Hepatocyte (in vitro differentiated cells): Measurements from ENCODE around the gene VAMP2. TPM values are rescaled to one million over a fixed set of nuclear protein-coding genes. Genes with fewer than 3 reads are reported as not detected.
A peak's percentile ranks its signal among the peaks of the same experiment; 100 is the strongest.

ENCODE experiments used
- DNase-seq: peaks from one replicate; pipeline ENCODE4 v3.0.0-alpha.2; 2016; ENCODE audit warnings: low spot score
- H2AFZ ChIP-seq: fragments of 200-600 bp; sonication (generic); 2 replicates; pipeline ENCODE4 v1.6.0; 2016; ENCODE audit warnings: antibody characterized with exemption, mild to moderate bottlenecking
- H3K27ac ChIP-seq: fragments of 200-600 bp; sonication (generic); 2 replicates; pipeline ENCODE4 v1.5.1; 2016; ENCODE audit warnings: mild to moderate bottlenecking
- H3K27me3 ChIP-seq: fragments of 200-600 bp; sonication (generic); 2 replicates; pipeline ENCODE4 v1.6.1; 2016
- H3K36me3 ChIP-seq: fragments of 200-600 bp; sonication (generic); replicated peaks from 2 replicates; pipeline ENCODE4 v1.5.1; 2016; ENCODE audit warnings: low read depth; ENCODE audit not compliant: insufficient read depth
- H3K4me1 ChIP-seq: fragments of 200-600 bp; sonication (generic); 2 replicates; pipeline ENCODE4 v1.5.1; 2016; ENCODE audit warnings: mild to moderate bottlenecking, moderate library complexity; ENCODE audit not compliant: insufficient read depth
- H3K4me2 ChIP-seq: fragments of 200-600 bp; sonication (generic); 2 replicates; pipeline ENCODE4 v1.6.0; 2016
- H3K4me3 ChIP-seq: fragments of 200-600 bp; sonication (generic); 2 replicates; pipeline ENCODE4 v1.5.1; 2016; ENCODE audit warnings: mild to moderate bottlenecking
- H3K79me2 ChIP-seq: fragments of 200-600 bp; sonication (generic); 2 replicates; pipeline ENCODE4 v1.6.0; 2017; ENCODE audit warnings: mild to moderate bottlenecking
- H3K9me2 ChIP-seq: fragments of 200-600 bp; sonication (generic); replicated peaks from 2 replicates; pipeline ENCODE4 v1.6.0; 2017; ENCODE audit warnings: mild to moderate bottlenecking; ENCODE audit not compliant: insufficient read depth
- H3K9me3 ChIP-seq: fragments of 200-600 bp; sonication (generic); 2 replicates; pipeline ENCODE4 v1.5.1; 2016; ENCODE audit warnings: low read depth, mild to moderate bottlenecking
- H4K20me1 ChIP-seq: fragments of 200-600 bp; sonication (generic); 2 replicates; pipeline ENCODE4 v1.6.0; 2016; ENCODE audit warnings: mild to moderate bottlenecking; ENCODE audit not compliant: insufficient read depth, poor library complexity, severe bottlenecking
- EZH2 ChIP-seq: fragments of 200-600 bp; sonication (generic); IDR thresholded peaks from 2 replicates; pipeline ENCODE4 v1.6.1; 2016; ENCODE audit warnings: antibody characterized with exemption, mild to moderate bottlenecking, borderline replicate concordance
- EZH2phosphoT487 ChIP-seq: fragments of 200-600 bp; sonication (generic); IDR thresholded peaks from one replicate; pipeline ENCODE4 v1.6.1; 2018; ENCODE audit warnings: antibody characterized with exemption, mild to moderate bottlenecking, low read depth, moderate library complexity; ENCODE audit not compliant: unreplicated experiment, severe bottlenecking
- WGBS: methylation state at CpG from one replicate; pipeline ENCODE4 v1.1.6; 2016; ENCODE audit warnings: low lambda C conversion rate; ENCODE audit errors: missing lambda C conversion rate; 5-methylcytosine and 5-hydroxymethylcytosine counted together
- polyA plus RNA-seq: library from polyadenylated mRNA; unstranded; fragments of >200 nt; fragmentation: Nextera tagmentation; extraction: Ambion mirVana; gene quantifications from 2 replicates; pipeline ENCODE4 v1.2.1, GENCODE V29; 2016
- total RNA-seq: library from RNA; depleted of rRNA; stranded (reverse); fragments of >200 nt; gene quantifications from 2 replicates; pipeline ENCODE4 v1.2.3, GENCODE V29; 2014
- TF ChIP-seq, protein P1 (sequence below): fragments of 200-600 bp; sonication (generic); IDR thresholded peaks from 2 replicates; pipeline ENCODE4 v1.5.1; 2016; ENCODE audit warnings: antibody characterized with exemption, mild to moderate bottlenecking; ENCODE audit not compliant: poor library complexity

Gene VAMP2
- total and polyA plus RNA-seq, 2 experiments from 2014 or later: 8.5 to 44.6 TPM

DNA sequence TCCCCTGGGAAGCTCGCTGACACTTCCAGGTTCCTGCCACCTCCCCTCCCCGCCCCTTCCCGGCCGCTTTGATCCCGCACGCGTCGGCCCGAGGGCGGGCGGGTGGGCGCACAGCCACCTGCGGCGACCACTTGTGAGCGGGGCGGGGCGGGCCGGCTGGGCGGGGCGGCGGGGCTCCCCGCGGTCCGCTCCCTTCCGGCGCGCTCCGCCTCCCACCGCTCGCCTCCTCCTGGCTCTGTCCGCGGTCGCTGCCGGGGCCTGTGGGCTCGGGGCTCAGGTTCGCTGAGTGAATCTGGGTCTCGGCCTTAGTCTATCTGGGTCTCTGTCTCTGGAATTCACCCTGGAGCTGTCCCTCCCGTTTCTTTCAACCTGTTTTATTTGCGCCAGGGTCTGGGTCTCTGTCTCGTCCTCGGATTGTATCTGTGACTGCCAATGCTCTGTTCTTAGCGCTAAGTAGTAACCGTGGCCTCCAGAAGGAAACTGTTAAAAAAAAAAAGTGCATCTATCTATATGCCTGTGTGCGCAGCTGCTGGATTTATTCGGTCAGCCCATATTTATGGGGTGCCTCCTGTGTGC is 36.2 kb downstream of the VAMP2 start:
- Histone ChIP-seq H3K79me2 (no peaks in the 10 kb centered on the region), H3K4me1 (peaks cover 35% of the 10 kb centered on the region), H3K9me2 (no peaks in the 10 kb centered on the region), H3K4me2 (peak overlapping the region; percentile 88), H3K27ac (peak overlapping the region; percentile 10), H2AFZ (peak overlapping the region; percentile 63), H3K27me3 (peaks cover 29% of the 10 kb centered on the region), H3K4me3 (peak overlapping the region; percentile 90), H4K20me1 (no peaks in the 10 kb centered on the region), H3K36me3 (no peaks in the 10 kb centered on the region), H3K9me3 (no peaks in the 10 kb centered on the region)
- no peak for TF ChIP-seq EZH2
- TF ChIP-seq EZH2phosphoT487: no peak
- TF ChIP-seq, protein P1, sequence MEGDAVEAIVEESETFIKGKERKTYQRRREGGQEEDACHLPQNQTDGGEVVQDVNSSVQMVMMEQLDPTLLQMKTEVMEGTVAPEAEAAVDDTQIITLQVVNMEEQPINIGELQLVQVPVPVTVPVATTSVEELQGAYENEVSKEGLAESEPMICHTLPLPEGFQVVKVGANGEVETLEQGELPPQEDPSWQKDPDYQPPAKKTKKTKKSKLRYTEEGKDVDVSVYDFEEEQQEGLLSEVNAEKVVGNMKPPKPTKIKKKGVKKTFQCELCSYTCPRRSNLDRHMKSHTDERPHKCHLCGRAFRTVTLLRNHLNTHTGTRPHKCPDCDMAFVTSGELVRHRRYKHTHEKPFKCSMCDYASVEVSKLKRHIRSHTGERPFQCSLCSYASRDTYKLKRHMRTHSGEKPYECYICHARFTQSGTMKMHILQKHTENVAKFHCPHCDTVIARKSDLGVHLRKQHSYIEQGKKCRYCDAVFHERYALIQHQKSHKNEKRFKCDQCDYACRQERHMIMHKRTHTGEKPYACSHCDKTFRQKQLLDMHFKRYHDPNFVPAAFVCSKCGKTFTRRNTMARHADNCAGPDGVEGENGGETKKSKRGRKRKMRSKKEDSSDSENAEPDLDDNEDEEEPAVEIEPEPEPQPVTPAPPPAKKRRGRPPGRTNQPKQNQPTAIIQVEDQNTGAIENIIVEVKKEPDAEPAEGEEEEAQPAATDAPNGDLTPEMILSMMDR: no peak
- 2% methylated on average over 14 of the region's 45 CpGs for WGBS
- DNase-seq: peak; percentile 79

DNA sequence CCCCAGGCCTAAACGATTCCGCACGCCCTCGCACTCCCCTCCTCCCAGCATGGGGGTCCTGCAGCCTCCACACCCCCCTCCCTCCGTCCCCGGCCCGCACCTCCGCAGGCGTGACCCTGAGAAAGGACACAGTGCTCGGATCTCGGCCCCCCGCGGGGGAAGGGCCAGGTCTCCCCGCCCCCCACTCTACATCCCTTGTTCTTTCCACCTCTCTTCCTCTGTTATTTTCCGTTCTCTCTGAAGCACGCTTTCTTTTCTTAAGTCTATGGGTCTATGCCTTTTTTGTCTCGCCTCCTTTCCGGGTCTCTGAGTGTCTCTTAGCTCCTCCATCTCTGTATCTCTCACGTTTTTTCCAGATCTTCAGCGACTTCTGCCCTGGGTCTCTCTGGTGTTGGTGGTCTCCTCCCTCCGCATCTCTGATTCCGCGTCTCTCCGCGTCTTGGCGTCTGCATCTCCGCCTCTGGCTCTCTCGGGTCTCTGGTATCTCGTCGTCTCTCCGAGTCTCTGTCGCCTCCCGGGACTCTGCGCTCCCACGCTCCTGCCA is 36.7 kb downstream of the VAMP2 start:
- peaks cover 29% of the 10 kb centered on the region for H3K27me3 ChIP-seq
- peak overlapping the region; percentile 90 for H3K4me3 ChIP-seq
- H3K9me3 ChIP-seq: no peaks in the 10 kb centered on the region
- peak overlapping the region; percentile 88 for H3K4me2 ChIP-seq
- H3K27ac ChIP-seq: peak overlapping the region; percentile 10
- no peaks in the 10 kb centered on the region for H3K9me2 ChIP-seq
- H3K79me2 ChIP-seq: no peaks in the 10 kb centered on the region
- no peaks in the 10 kb centered on the region for H4K20me1 ChIP-seq
- TF ChIP-seq EZH2 (no peak), EZH2phosphoT487 (no peak)
- TF ChIP-seq, protein P1: no peak
- peak; percentile 28 for DNase-seq
- H3K36me3 ChIP-seq: no peaks in the 10 kb centered on the region
- WGBS: under 1% methylated on average over 32 of the region's 35 CpGs
- peaks cover 35% of the 10 kb centered on the region for H3K4me1 ChIP-seq
- H2AFZ ChIP-seq: peak overlapping the region; percentile 63

DNA sequence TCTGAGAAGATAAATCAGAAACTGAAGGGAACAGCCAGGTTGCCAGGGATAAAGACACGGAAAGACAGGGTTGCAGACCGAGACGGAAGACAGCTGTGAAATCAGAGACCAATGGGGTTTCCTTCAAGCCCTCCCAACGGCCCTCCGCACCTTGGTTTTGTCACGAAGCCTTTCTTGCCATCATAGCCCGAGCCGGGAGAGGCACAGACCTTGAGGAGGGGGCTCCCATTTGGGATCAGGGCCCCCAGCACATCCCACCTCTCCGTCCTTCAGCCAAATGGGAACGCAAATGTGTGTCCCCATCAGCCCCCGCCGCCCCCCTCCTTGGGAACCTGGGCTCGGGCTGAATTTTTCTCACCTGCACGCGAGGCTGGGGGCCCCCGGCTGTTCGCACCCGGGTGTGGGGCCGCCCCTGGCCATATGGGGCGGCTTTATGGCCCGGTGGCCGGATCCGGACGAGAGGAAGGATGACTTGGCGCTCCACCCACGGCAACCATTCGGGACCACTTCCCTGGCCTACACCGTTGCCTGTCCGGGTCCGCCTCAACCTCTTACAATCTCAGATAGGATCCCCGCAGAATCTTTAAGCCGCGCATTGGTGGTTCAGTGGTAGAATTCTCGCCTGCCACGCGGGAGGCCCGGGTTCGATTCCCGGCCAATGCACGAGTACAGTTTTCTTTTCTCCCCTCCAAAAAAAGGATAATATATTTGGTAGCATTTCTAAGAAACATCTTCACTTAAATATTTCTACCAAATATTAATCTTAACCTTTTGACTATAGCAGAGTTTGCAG is 37.4 kb downstream of the VAMP2 start:
- H3K4me1 ChIP-seq: peaks cover 35% of the 10 kb centered on the region
- peak overlapping the region; percentile 88 for H3K4me2 ChIP-seq
- H3K9me3 ChIP-seq: no peaks in the 10 kb centered on the region
- H3K9me2 ChIP-seq: no peaks in the 10 kb centered on the region
- H3K27ac ChIP-seq: peak overlapping the region; percentile 10
- H3K36me3 ChIP-seq: no peaks in the 10 kb centered on the region
- peak; percentile 88 for DNase-seq
- H3K79me2 ChIP-seq: no peaks in the 10 kb centered on the region
- H4K20me1 ChIP-seq: no peaks in the 10 kb centered on the region
- peak overlapping the region; percentile 90 for H3K4me3 ChIP-seq
- H3K27me3 ChIP-seq: peaks cover 29% of the 10 kb centered on the region
- TF ChIP-seq EZH2phosphoT487 (no peak), EZH2 (no peak)
- TF ChIP-seq, protein P1: no peak
- no peak overlapping the region for H2AFZ ChIP-seq
- 2% methylated on average over 40 of the region's 40 CpGs for WGBS
